Mesenchymal stem cell (in vitro differentiated cells and primary cell): ENCODE data around the gene KLHL25. TPM values are rescaled to one million over a fixed set of nuclear protein-coding genes. Genes with fewer than 3 reads are reported as not detected.

Experiments
- DNase-seq: peaks from one replicate; pipeline ENCODE4 v3.0.0-alpha.2; 2013
- H2AFZ ChIP-seq: one replicate; pipeline ENCODE4 v1.6.1; 2013; ENCODE audit warnings: low read depth, mild to moderate bottlenecking, control low read depth, inconsistent platforms, low read length, moderate library complexity
- H2AK5ac ChIP-seq: 2 replicates; pipeline ENCODE4 v1.6.1; 2013; ENCODE audit warnings: low read length, moderate library complexity, mild to moderate bottlenecking, inconsistent platforms; ENCODE audit not compliant: severe bottlenecking
- H2BK120ac ChIP-seq: one replicate; pipeline ENCODE4 v1.6.1; 2013; ENCODE audit warnings: low read depth, mild to moderate bottlenecking, inconsistent platforms, low read length, moderate library complexity
- H2BK12ac ChIP-seq, 2 experiments: one replicate each; pipeline ENCODE4 v1.6.1; 2013; ENCODE audit warnings: inconsistent platforms in 2 of 2, low read length in 2 of 2, mild to moderate bottlenecking in 2 of 2, moderate library complexity in 2 of 2, control low read depth in 1 of 2
- H2BK15ac ChIP-seq: one replicate; pipeline ENCODE4 v1.6.1; 2013; ENCODE audit warnings: mild to moderate bottlenecking, low read depth, inconsistent platforms; ENCODE audit not compliant: poor library complexity, severe bottlenecking
- H2BK5ac ChIP-seq: 2 replicates; pipeline ENCODE4 v1.6.1; 2013; ENCODE audit warnings: low read depth, mild to moderate bottlenecking, low read length, control low read depth, inconsistent platforms; ENCODE audit not compliant: poor library complexity, severe bottlenecking
- H3K14ac ChIP-seq, 2 experiments: one replicate each; pipeline ENCODE4 v1.6.1; 2013; ENCODE audit warnings: inconsistent platforms in 2 of 2, low read length in 2 of 2, control low read depth in 1 of 2, mild to moderate bottlenecking in 1 of 2, moderate library complexity in 1 of 2
- H3K18ac ChIP-seq, 2 experiments: one replicate each; pipeline ENCODE4 v1.6.1; 2013; ENCODE audit warnings: inconsistent platforms in 2 of 2, low read length in 2 of 2, control low read depth in 1 of 2, low read depth in 1 of 2, mild to moderate bottlenecking in 1 of 2
- H3K23ac ChIP-seq, 2 experiments: one replicate each; pipeline ENCODE4 v1.6.1; 2013; ENCODE audit warnings: inconsistent platforms in 2 of 2, low read length in 2 of 2, mild to moderate bottlenecking in 2 of 2, moderate library complexity in 2 of 2, control low read depth in 1 of 2
- H3K27ac ChIP-seq: 2 replicates; pipeline ENCODE4 v1.5.1; 2013; ENCODE audit warnings: mild to moderate bottlenecking, moderate library complexity, low read length, control low read depth, inconsistent platforms; ENCODE audit not compliant: poor library complexity, severe bottlenecking
- H3K27me3 ChIP-seq, 2 experiments: 2 replicates each; pipeline versions ENCODE4 v1.6.1 to v1.7.0; 2013; ENCODE audit warnings: low read length in 2 of 2, mild to moderate bottlenecking in 2 of 2, moderate library complexity in 2 of 2, control low read depth in 1 of 2, inconsistent platforms in 1 of 2; ENCODE audit not compliant: control insufficient read depth in 1 of 2, insufficient read depth in 1 of 2
- H3K36me3 ChIP-seq, 2 experiments: 2 replicates each; pipeline versions ENCODE4 v1.6.1 to v1.7.0; 2013; ENCODE audit warnings: low read length in 2 of 2, control low read depth in 1 of 2, inconsistent platforms in 1 of 2, low read depth in 1 of 2, mild to moderate bottlenecking in 1 of 2; ENCODE audit not compliant: insufficient read depth in 2 of 2, control insufficient read depth in 1 of 2
- H3K4ac ChIP-seq, 2 experiments: one replicate each; pipeline ENCODE4 v1.6.1; 2013; ENCODE audit warnings: inconsistent platforms in 2 of 2, low read length in 2 of 2, mild to moderate bottlenecking in 2 of 2, moderate library complexity in 2 of 2, control low read depth in 1 of 2, low read depth in 1 of 2
- H3K4me1 ChIP-seq: 2 replicates; pipeline ENCODE4 v1.6.1; 2013; ENCODE audit warnings: low read depth, low read length, control low read depth; ENCODE audit not compliant: control insufficient read depth, insufficient read depth
- H3K4me2 ChIP-seq: 2 replicates; pipeline ENCODE4 v1.6.1; 2013; ENCODE audit warnings: low read length, mild to moderate bottlenecking, inconsistent platforms; ENCODE audit not compliant: poor library complexity, severe bottlenecking
- H3K4me3 ChIP-seq, 2 experiments: 2 replicates each; pipeline versions ENCODE4 v1.5.1 to v1.7.0; 2013; ENCODE audit warnings: low read length in 2 of 2, mild to moderate bottlenecking in 2 of 2, control low read depth in 1 of 2, low read depth in 1 of 2; ENCODE audit not compliant: insufficient read depth in 1 of 2
- H3K79me1 ChIP-seq: replicated peaks from 2 replicates; pipeline ENCODE4 v1.6.1; 2013; ENCODE audit warnings: mild to moderate bottlenecking, control low read depth, low read length, inconsistent platforms; ENCODE audit not compliant: poor library complexity, severe bottlenecking
- H3K9ac ChIP-seq: 2 replicates; pipeline ENCODE4 v1.7.0; 2013; ENCODE audit warnings: mild to moderate bottlenecking, low read length, moderate library complexity
- H3K9me3 ChIP-seq: 2 replicates; pipeline ENCODE4 v1.7.0; 2013; ENCODE audit warnings: mild to moderate bottlenecking, low read length; ENCODE audit not compliant: control insufficient read depth
- H4K8ac ChIP-seq: one replicate; pipeline ENCODE4 v1.6.1; 2013; ENCODE audit warnings: inconsistent platforms, mild to moderate bottlenecking, low read length, moderate library complexity
- H4K91ac ChIP-seq: one replicate; pipeline ENCODE4 v1.6.1; 2013; ENCODE audit warnings: mild to moderate bottlenecking, low read length, inconsistent platforms
- WGBS: methylation state at CpG from one replicate; pipeline ENCODE4 v1.1.7; 2013; ENCODE audit warnings: mixed read lengths; 5-methylcytosine and 5-hydroxymethylcytosine counted together
- small RNA-seq: library from polyadenylated mRNA; stranded (forward); fragments of <200 nt; extraction: miRNeasy Mini kit (QIAGEN cat#:217004); gene quantifications from one replicate; pipeline ENCODE3, GENCODE V24; 2013; ENCODE audit warnings: low read depth

The KLHL25 gene

DNA sequence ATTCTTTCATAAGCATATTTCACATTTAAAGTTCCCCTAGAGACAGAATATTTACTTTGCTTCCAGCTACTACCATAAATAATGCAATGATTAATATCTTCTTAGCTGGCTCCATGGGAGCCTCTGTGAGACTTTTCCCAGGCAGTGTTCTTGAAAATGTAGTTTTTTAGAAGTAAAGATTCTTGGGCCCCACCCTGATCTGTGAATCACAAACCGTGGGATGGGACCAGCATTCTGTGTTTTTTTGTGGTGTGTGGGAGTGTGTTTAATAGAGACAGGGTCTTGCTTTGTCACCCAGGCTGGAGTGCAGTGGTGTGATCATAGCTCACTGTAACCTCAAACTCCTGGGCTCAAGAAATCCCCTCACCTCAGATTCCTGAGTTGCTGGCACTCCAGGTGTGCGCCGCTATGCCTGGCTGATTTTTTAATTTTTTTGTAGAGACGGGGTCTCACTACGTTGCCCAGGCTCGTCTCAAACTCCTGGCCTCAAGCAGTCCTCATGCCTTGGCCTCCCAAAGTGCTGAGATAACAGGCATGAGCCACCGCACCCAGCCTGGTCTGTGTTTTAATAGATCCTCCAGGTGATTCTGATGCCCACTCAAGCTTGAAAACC is 83.0 kb downstream of the KLHL25 start:
- H3K36me3 ChIP-seq = peaks cover 18 to 78% of the 10 kb centered on the region in 2 experiments
- H2BK120ac ChIP-seq = no peak overlapping the region
- no peak overlapping the region for H2BK5ac ChIP-seq
- no peak overlapping the region for H3K14ac ChIP-seq
- H2BK12ac ChIP-seq = no peak overlapping the region
- no peak overlapping the region for H3K4me3 ChIP-seq
- no peak overlapping the region for H2BK15ac ChIP-seq
- H3K79me1 ChIP-seq = peaks cover 14% of the 10 kb centered on the region
- no peak overlapping the region for H3K9ac ChIP-seq
- WGBS = 94% methylated on average over 7 of the region's 7 CpGs
- H3K18ac ChIP-seq = no peak overlapping the region
- no peaks in the 10 kb centered on the region for H3K27me3 ChIP-seq
- no peak overlapping the region for H3K27ac ChIP-seq
- no peak overlapping the region for H2AFZ ChIP-seq
- no peak overlapping the region for H4K8ac ChIP-seq
- no peak overlapping the region for H4K91ac ChIP-seq
- H3K4ac ChIP-seq = no peak overlapping the region
- no peak overlapping the region for H2AK5ac ChIP-seq
- no peak for DNase-seq
- H3K4me1 ChIP-seq = peaks cover 2% of the 10 kb centered on the region
- no peak overlapping the region for H3K23ac ChIP-seq
- H3K4me2 ChIP-seq = no peak overlapping the region
- H3K9me3 ChIP-seq = no peaks in the 10 kb centered on the region

GRCh38 chr15:85710340-85710842 is 84.3 kb downstream of the KLHL25 start:
- Histone ChIP-seq H3K36me3 (peaks cover 15 to 72% of the 10 kb centered on the region in 2 experiments), H3K14ac (no peak overlapping the region), H2AFZ (no peak overlapping the region), H3K27ac (no peak overlapping the region), H2BK5ac (no peak overlapping the region), H2AK5ac (no peak overlapping the region), H3K4me3 (no peak overlapping the region), H2BK15ac (no peak overlapping the region), H3K18ac (no peak overlapping the region), H4K8ac (no peak overlapping the region), H3K4ac (no peak overlapping the region), H4K91ac (no peak overlapping the region), H3K4me1 (peaks cover 2% of the 10 kb centered on the region), H3K27me3 (no peaks in the 10 kb centered on the region), H3K4me2 (no peak overlapping the region), H3K79me1 (peaks cover 17% of the 10 kb centered on the region), H2BK120ac (no peak overlapping the region), H3K9me3 (no peaks in the 10 kb centered on the region), H3K23ac (no peak overlapping the region), H3K9ac (no peak overlapping the region), H2BK12ac (no peak overlapping the region)
- WGBS = 96% methylated on average over 5 of the region's 7 CpGs
- DNase-seq = no peak

Small RNAs within 50 kb of the gene (small RNA-seq; reads per million reads assigned to genes)
- gene AC021739.1 (not detected), gene MIR1276 (27.6 reads per million, percentile 88 among the genes with 10 or more reads in this experiment), gene MIR548AP (not detected), gene RNU6-231P (not detected)
